WI38 (cell line): ENCODE results near the gene ARAP3.
"Not testable (repeated sequence)": the region's sequence is repeated elsewhere in the genome, so short reads cannot be mapped to it uniquely, and the experiment has no call there.

Experiments
- H3K4me3 ChIP-seq: 2 replicates; pipeline ENCODE4 v1.5.1; 2011; ENCODE audit warnings: low read depth, mild to moderate bottlenecking, control low read depth, low read length
- TF ChIP-seq, protein P1 (sequence below): IDR thresholded peaks from 2 replicates; pipeline ENCODE4 v1.5.1; 2012; ENCODE audit warnings: low read depth, mild to moderate bottlenecking, control low read depth, low read length

Gene ARAP3

GRCh38 chr5:141611289-141611688, 70.7 kb downstream of the ARAP3 start:
- H3K4me3 ChIP-seq: no peak overlapping the region
- TF ChIP-seq, protein P1, sequence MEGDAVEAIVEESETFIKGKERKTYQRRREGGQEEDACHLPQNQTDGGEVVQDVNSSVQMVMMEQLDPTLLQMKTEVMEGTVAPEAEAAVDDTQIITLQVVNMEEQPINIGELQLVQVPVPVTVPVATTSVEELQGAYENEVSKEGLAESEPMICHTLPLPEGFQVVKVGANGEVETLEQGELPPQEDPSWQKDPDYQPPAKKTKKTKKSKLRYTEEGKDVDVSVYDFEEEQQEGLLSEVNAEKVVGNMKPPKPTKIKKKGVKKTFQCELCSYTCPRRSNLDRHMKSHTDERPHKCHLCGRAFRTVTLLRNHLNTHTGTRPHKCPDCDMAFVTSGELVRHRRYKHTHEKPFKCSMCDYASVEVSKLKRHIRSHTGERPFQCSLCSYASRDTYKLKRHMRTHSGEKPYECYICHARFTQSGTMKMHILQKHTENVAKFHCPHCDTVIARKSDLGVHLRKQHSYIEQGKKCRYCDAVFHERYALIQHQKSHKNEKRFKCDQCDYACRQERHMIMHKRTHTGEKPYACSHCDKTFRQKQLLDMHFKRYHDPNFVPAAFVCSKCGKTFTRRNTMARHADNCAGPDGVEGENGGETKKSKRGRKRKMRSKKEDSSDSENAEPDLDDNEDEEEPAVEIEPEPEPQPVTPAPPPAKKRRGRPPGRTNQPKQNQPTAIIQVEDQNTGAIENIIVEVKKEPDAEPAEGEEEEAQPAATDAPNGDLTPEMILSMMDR: no peak

GRCh38 chr5:141609921-141610320, 72.1 kb downstream of the ARAP3 start:
- H3K4me3 ChIP-seq: not testable (repeated sequence)

GRCh38 chr5:141609044-141609443, 73.0 kb downstream of the ARAP3 start:
- no peak overlapping the region for H3K4me3 ChIP-seq
- TF ChIP-seq, protein P1: no peak

DNA sequence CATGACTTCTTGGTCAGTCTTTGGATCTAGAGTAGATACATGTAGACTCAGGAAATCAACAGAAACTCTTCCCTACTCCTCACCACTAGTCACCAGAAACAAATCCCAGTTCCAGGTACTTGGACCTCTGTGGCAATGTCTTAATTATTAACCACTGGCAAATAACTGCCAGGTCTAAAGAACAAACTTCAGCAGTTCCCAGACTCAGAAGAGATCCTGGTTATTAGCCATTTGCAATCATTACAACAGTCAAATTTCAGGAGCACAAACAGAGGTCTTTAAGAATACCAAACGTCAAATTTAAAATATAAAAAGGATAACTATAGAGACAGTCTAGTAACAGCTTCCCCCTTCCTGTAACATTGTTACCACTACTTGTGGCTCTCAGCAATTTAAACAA, 73.5 kb downstream of the ARAP3 start:
- TF ChIP-seq, protein P1: no peak
- no peak overlapping the region for H3K4me3 ChIP-seq

DNA sequence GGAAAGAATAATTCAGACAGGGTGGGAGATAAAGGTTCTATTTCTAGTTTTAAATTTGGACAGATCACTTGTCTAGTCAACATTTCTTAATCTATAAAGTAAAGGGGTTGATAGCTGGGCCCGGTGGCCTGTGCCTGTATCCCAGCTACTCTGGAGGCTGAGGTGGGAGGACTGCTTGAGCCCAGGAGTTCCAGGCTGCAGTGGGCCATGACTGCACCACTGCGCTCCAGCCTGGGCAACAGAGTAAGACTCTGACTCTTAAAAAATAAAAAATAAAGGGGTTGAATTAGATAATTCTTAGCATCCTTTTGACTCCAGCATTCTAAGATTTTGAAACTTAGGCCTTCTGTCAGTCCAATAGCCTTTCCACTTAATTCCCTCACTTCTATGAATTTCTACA, 74.0 kb downstream of the ARAP3 start:
- TF ChIP-seq, protein P1: no peak
- H3K4me3 ChIP-seq: no peak overlapping the region

GRCh38 chr5:141605523-141606277, 76.3 kb downstream of the ARAP3 start:
- TF ChIP-seq, protein P1: no peak
- no peak overlapping the region for H3K4me3 ChIP-seq

DNA sequence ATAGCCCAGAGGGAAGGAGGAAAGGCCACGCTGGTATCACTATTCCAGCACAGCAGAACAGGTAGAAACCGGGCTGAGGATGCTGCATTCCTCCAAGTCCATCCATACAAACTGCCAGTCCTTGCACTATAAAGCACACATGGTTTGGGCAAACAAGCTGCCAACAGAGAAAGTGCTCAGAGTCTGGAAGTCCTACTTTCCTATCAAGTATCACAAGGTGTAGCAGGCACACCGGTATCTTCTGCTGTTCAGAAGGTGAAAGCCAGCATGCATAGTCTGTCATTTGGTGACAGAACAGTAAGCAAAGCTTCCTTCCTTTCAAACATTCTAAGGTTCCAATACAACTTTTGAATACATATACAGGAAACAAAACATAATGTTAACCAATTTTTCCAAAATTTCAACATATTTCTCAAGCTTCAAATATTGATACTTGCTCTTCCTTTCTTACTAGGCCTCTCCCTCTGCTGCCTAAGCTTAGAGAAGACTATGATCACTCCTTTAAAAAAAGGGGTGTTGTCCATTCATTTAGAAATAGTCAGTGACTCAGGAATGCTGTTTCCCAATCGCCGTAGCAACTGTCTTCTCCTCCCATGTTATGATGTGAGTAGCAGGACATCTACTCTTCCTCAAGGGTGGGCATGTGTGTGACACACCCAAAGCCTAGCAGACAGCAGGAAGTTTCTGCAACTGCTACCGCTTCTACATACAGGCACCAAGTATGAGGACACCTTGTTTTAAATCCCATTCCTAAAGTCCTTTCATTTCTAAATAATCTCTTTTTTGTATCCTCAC, 77.9 kb downstream of the ARAP3 start:
- H3K4me3 ChIP-seq: no peak overlapping the region
- TF ChIP-seq, protein P1: no peak
